HFF-Myc (cell line): ENCODE data around the gene IL10RA.

ENCODE experiments used
- DNase-seq: peaks from one replicate; pipeline ENCODE4 v3.0.0-alpha.2; 2011; ENCODE audit warnings: low read depth; ENCODE audit errors: extremely low read depth
- H3K4me3 ChIP-seq: replicated peaks from 2 replicates; pipeline ENCODE4 v1.5.1; 2011; ENCODE audit warnings: low read depth, mild to moderate bottlenecking, control low read depth, low read length
- TF ChIP-seq, protein P1 (sequence below): IDR thresholded peaks from 2 replicates; pipeline ENCODE4 v1.5.1; 2012; ENCODE audit warnings: mild to moderate bottlenecking, low read depth, low read length, control low read depth; ENCODE audit errors: missing control alignments

The IL10RA gene

DNA sequence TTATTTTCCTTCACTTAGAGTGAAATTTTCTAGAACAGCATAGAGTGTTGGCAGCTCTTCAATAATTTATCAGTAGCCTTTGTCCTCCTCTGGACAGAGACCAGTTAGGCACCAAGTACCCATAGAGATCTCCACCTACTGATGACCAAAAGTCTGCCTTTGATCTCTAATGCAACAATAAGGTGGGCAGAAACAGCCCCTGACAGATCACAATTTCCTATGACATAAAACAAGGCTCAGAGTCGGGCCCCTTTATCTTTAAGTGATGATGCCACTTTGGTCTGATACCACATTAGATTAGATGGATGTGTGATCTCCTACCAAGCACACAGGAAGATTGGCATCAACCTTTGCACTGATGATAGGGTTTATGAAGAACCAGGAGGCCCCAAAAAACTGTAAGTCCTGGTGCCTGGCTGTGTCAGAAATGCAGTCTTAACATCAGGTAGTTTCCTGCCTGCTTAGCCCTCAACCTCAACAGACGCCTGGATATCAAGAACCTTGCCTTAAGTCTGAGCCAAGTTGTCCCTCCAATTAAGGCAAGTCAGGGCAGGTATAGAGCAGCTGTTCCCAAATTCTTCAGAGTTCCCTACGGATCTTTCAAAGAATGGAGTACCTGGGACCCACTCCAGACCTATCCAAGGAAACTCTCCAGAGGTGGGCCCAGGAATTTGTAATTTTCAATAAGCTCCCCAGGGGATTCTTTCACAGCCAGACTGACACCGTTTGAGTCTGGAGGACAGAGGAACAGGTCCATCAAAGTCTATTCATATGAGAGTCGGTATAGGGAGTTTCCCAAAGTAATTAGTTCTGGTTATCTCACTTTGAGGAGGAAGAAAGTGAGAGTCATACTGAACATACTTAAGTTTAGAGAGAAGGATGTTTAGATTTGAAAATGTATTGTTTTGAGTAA lies 60.1 kb downstream of the IL10RA start:
- no peak overlapping the region for H3K4me3 ChIP-seq

DNA sequence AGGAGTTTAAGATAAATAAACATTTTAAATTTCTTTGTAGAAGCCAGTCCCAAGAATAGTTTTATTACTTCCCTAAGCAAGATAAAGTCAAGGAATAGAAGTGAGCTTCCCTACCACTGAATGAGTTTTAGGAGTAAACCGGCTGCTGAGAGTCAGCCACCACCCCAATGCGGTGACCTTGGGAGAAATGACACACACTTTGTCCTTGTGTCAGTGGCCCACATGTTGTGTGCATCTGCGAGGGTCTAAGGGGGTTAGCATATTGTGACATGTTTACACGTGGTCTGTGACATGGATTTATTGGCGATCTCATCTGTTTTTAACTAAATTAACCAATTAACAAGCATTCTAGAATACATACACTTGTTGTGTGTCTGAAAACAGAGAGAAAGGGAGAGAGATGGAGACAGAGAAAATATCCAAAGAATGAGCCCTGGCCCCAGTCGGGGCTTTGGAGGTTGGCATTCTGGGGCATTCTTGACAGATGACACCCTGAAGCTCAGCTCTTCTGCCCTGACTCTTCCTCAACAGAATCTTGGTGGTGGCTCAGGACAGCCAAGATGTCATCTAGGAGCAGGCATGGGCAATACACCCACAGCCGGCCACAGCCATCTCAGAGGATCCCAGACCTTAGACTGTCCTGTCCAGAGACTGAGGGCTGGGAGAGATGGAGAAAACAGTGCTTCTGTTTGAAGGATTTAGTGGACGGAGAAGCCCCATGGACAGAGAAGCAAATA lies 60.9 kb downstream of the IL10RA start:
- no peak overlapping the region for H3K4me3 ChIP-seq
- TF ChIP-seq, protein P1, sequence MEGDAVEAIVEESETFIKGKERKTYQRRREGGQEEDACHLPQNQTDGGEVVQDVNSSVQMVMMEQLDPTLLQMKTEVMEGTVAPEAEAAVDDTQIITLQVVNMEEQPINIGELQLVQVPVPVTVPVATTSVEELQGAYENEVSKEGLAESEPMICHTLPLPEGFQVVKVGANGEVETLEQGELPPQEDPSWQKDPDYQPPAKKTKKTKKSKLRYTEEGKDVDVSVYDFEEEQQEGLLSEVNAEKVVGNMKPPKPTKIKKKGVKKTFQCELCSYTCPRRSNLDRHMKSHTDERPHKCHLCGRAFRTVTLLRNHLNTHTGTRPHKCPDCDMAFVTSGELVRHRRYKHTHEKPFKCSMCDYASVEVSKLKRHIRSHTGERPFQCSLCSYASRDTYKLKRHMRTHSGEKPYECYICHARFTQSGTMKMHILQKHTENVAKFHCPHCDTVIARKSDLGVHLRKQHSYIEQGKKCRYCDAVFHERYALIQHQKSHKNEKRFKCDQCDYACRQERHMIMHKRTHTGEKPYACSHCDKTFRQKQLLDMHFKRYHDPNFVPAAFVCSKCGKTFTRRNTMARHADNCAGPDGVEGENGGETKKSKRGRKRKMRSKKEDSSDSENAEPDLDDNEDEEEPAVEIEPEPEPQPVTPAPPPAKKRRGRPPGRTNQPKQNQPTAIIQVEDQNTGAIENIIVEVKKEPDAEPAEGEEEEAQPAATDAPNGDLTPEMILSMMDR, result no peak
- no peak for DNase-seq

More for the DNA sequence above, 60.1 kb downstream of the IL10RA start:
- no peak for DNase-seq
- TF ChIP-seq, protein P1, result no peak

DNA sequence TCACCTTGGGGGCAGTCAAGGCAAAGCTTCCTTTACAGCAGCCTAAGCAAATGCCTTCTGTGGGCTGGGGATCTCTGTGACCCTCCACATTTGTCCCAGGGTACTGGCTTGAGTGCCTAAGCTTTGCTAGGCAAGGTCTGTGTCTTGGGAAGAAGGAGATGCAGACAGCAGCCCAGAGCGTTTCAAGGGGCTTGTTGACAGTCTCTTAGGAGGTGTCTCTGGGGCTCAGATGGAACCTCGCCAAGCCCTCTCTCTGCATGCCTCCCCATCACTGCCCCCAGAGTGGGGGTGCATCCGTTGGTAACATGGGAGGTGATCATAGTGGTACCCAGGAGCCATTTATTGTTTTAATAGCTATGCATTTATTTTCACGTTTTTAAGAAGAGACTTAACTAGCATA lies 61.6 kb downstream of the IL10RA start:
- no peak overlapping the region for H3K4me3 ChIP-seq
- no peak for DNase-seq
- TF ChIP-seq, protein P1, result no peak

DNA sequence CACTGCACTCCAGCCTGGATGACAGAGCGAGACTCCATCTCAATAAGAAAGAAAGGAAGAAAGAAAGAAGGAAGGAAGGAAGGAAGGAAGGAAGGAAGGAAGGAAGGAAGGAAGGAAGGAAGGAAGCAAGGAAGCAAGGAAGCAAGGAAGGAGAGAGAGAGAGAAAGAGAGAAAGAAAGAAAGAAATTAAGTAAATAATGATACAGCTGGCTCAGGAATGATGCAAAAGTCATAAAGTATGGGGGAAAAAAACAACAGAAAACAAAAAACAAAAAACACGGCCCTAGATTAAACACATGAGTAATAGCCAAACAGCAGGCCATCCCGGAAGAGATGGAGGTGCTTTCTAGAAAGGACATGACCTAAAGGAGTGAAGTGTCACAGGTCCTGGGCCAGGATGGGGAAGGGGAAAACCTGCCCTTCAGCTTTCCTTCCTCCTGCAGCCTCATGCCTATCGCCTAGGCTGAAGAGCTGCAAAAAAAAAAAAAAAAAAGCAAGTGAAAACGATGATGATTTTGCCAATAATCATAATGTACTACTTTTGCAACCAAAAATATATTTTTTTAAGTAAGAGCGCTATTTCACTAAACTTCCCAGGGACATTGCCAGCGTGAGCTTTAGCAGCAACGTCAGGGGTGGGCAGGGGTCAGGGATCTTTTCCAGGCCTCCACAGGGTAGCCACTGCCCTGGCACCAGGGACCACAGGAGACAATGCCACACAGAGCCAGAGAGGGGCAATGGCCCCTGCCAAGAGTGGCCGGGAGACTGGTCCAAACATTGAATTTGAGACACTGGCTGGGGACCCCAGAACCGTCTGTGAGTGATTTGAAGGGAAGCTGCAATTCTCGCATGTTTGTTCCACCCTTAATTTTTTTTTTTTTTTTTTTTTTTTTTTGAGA lies 62.5 kb downstream of the IL10RA start:
- no peak overlapping the region for H3K4me3 ChIP-seq
- TF ChIP-seq, protein P1, result no peak

DNA sequence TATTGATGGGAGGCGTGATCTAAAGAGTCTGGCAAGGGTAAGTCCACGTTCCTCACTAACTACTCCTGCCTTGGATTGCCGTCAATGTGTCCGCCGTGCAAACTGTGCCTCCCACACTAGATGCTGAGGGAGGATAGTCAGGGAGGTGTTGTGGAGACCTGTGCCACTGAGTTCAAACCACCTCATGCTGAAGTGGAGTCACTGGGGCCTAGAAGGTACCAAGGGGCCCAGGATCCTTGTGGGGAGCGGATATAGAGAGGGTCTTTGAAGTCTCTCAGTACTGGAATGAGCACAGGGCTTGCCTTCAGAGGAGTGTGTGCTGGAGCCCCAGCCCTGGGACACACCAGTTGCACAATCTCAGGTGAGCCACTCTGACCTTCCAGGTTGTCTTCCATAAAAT lies 63.6 kb downstream of the IL10RA start:
- DNase-seq, result no peak
- TF ChIP-seq, protein P1, result no peak
- H3K4me3 ChIP-seq, result no peak overlapping the region

More for the DNA sequence above, 62.5 kb downstream of the IL10RA start:
- DNase-seq, result no peak

DNA sequence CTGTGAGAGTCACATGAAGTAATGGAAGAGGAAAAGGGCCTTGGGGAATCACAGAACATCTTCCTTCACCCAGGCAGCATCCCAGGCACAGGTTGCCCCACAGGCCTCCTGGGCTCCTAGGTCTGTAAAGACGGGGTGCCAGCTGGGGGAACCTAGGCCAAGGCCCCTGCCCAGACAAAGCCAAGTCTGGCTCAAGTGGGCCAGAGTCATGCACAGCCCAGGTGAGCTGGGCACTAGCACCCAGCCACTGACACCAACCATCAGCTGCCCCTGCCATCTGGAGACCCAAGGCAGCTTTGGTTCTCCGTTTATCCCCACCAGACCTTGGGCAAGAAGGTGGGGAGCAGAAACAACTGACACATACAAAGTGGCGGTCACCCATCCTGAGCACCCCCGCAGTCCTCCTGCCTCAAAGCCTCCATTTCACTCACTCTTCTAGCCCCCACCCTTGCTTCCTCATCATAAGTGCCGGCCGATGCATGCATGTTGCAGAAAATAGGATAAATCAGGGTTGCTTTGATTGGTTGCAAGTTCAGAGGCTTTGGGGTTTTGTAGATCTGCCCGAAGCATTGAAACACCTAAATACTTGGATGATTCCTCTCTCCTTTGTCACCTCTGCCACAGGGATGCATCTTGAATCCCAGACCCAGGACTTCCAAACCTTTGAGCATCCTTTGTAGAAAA lies 64.2 kb downstream of the IL10RA start:
- TF ChIP-seq, protein P1, result no peak
- DNase-seq, result no peak
- no peak overlapping the region for H3K4me3 ChIP-seq
